DLD1 (cell line): ENCODE data around the gene AKIP1.
"Not testable (repeated sequence)": the region's sequence is repeated elsewhere in the genome, so short reads cannot be mapped to it uniquely, and the experiment has no call there.

Source experiments
- in situ Hi-C: cut with HindIII; loops from 2 replicates; pipeline ENCODE4 v1.10.0; 2017; ENCODE audit warnings: low sequenced_read_pairs

Gene AKIP1

DNA sequence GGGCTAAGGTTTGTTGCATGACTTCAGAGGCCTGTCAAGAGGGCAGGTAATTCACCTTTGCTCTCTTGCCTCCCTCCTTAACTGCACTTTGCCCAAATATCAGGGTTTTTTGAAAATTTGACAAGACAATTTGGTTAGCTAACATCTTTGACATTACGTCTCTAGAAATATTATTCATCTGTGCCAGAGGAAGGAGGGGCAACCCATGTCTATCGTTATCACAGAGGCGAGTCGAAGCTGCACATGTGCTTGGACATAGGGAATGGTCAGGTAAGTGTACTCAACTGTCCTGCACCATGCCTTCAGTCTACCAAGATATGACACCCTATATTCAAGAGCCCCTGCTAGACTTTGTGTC lies 3.7 kb downstream of the AKIP1 start:
- in situ Hi-C loops: no loop called here

DNA sequence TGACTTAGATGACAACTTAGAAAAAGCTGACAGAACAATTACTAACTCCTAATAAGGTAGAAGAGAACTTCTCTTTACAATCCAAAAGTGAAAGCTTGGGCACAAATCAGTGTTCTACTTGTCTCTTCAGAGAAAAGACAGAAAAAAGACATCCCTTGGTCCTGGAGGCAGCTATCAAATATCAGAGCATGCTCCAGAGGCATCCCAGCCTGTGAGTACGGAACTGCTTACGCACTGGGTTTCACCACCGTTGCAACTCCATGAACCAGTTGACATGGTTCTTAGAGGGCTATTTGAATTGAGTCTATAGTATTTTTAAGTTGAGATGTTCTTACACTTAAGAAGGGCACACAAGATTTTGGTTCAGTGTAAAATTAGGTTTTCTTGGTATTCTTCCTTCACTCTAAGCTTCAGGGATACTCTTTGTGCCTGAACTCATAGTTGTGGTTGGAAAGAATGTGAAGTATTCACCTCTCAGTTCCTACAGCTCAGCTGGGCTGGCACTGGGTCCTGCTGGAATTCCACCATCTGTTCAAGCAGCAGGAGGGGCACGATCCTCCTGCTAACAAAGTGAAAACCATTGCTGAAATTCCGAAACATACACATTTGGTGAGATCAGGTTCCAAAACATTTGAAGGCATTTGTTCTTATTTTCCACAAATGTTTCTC lies 6.3 kb downstream of the AKIP1 start:
- in situ Hi-C loops: no loop called here

DNA sequence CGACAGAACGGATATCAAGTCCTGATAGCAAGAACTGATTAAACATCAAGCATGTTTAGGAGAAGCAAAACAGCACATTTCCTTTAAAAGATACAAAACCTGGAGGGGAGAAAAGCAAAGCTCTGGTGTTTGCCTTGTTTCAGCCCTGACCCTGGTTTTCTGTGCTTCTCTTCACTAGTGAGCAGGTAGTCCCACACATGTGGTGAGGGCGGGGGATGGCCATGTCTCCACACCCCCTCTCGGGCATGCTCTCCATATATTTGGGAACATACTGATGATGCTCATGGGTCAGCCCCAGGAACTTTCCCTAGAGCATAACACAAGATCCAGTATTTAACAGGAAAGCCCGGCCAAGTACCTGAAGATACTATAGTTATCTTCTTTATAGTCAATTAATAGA lies 11.7 kb downstream of the AKIP1 start:
- in situ Hi-C loops: no loop called here

DNA sequence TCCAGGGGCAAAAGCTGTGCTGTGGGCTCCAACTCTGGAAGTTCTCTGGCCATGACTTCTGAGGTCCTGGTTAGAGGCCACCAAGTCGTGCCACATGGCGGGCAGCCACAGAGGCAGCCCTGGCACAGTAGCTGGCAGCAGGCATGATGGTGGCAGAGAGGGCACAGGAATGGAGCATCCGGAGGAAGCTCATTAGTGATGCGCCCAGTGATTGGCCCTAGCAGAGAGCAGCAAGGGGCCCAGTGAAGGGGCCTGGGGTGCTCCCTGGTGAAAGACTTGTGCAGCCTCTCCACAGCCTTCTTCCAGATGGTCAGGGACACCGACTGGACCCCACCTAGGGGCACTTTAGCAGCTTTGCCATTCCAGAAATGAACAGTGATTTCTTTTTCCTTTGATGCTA lies 14.7 kb downstream of the AKIP1 start:
- in situ Hi-C loops: no loop called here

DNA sequence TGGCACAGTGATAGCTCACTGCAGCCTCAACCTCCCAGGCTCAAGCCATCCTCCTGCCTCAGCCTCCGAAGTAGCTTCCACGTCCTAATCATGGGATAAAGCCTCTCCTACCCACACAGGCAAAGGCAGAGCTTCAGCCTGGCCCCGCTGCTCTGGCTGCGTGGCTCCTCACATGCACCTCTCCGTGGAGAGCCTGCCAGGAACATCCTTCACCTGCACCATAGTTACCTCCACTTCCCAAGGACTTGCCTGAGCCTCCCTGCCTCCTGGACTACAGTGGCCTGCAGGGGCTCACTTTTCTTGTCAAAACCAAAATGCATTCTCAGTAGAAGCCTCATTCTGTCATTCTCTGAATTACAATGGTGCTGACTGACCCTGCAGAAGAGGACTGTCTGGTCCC lies 15.2 kb downstream of the AKIP1 start:
- in situ Hi-C loops: no loop called here

DNA sequence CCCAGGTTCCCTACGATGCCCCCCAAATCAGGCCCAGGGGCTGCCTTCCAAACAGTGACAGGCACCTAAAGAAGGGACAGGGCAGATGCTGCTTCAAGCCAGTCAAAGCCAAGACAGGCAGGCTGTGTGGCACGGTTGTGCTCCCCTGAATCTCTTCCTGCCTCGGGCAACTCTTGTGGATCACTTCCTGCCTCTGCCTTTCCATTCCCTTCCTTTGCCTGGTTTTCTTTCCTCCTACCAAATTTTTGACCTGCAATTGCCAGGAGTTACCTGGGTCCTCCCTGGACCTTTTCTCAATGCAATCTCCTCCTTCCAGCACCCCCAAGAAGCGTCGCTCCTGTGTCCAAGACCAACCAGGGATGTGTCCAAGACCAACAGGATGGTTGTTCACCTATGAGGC lies 16.2 kb downstream of the AKIP1 start:
- in situ Hi-C loops: no loop called here

DNA sequence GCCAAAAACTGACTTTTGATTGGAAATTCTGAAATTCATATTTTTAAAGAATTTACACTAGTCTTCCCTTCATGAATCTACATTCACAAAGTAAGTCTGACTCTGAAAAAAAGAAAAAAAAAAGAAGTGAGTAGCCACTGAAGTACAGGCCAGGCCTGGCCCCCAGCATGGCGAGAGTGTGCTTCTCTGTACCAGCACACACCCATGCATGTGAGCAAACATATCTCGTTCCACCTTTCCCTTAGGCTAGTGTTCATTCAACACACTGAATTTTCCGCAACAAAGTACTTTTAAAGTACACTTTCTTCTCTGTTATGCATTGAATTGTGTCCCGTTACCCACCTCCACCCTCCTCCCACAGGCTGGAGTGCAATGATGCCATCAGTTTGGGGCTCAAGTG lies 17.2 kb downstream of the AKIP1 start:
- in situ Hi-C loops: no loop called here

DNA sequence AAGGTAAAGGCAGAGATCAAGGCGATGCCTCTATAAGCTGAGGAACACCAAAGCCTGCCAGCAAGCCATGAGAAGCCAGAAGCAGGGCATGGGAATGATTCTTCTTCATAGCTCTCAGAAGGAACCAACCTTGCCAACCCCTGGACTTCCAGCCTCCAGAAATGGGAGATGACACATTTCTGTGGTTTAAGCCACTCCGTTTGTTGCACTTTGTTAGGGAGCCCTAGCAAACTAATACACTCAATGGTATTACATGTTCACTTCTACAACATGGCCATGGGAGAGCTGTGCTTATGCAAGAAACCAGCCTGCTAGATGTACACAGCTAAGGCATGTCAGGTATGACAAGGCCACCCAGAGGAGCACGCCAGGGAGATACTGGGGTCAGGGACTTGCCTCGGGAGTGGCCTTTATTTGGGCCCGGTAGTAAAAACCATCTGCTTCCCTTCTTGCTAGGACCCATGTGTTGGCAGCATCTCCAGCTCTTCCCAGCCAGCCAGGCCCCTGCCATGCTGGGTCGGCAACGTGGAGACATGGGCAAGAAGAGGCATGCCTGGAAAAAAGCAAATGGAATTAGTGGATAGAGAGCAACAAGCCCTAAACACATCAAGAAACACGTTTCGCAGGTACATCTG lies 18.1 kb downstream of the AKIP1 start:
- in situ Hi-C loops: no loop called here

DNA sequence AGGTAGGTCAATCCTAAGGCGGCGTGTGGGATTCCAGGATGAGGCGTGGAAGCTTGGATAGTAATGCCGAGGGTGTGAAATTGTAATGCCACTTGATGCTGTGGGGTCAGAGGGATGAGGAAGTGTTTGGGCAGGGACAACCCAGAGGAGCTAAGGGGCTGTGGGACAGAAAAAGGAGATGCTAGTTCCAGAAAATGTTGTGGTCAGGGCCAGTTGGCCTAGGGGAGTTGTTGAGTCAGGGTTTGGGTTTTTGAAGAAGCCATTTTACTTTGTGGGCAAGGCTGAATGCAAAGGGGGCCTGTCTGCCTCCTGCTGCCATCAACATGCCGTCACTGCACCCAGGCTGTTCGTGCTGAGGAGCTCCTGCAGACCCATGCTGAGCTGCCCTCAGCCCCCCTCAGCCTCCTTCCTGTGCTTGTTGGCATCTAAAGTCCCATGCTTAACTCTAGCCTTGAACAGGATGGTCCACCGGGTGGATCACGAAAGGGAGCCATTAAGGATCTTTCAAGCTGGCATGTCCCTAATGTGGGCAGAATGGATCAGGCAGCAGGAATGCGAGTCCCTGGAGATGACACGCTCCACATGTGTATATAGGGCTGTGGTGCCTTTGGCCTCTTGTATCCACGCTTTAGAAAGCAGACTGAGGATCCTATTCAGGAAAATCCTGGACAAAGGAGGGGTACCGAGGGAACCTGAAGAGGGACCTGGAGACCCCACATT lies 19.6 kb downstream of the AKIP1 start:
- in situ Hi-C loops: no loop called here

DNA sequence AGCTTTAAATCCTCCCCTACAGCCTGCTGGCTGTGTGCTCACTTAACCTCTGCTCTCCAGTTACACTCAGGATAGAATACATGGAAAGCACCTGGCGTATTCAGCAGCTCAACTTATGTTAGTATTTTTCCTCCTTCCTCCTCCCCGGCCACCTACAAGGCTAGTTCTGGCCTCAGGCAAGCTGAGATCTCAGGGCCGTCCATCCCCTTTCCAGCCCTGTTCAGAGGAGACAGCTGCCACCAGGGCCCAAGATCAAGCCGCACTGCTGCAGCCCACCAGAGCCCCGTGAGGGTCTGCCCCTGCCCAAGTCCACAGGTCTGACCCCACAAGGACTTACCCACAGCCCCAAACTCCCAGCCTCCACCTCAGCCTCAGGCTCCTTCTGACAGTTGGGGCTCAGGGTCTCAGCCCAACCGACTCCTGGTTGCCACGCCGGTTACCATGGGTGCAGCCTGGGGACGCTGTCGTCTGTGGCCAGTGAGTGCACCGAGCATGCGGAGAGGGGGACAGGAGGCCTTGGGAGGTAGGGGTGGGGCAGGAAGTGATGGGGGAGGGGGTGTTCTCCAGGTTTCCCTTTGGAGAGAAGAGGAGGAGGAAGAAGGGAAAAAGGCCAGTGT lies 21.7 kb downstream of the AKIP1 start, which contains the start of gene C11orf16:
TSS of gene C11orf16 (minus strand) at position 384 of the 617 bp plus-strand sequence. CDS start 639 bp downstream, outside the sequence.
- in situ Hi-C loops: no loop called here

DNA sequence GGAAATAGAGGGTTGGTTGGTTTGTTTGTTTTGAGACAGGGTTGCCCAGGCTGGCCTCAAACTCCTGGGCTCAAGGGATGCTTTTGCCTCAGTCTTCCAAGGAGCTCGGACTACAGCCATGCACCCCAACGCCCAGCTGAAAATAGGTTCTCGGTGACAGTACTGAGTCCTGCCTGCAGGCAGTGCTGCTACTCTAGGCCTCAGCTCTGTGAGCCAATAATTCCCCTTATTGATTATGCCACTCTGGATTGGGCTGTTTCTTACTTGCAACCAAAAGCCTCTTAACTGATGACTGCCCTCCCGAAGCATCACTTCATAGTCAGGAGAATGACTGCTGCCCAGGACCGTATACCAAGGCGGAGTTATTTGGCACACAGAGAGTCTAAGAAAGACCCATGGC lies 22.9 kb downstream of the AKIP1 start:
- in situ Hi-C loops: no loop called here

DNA sequence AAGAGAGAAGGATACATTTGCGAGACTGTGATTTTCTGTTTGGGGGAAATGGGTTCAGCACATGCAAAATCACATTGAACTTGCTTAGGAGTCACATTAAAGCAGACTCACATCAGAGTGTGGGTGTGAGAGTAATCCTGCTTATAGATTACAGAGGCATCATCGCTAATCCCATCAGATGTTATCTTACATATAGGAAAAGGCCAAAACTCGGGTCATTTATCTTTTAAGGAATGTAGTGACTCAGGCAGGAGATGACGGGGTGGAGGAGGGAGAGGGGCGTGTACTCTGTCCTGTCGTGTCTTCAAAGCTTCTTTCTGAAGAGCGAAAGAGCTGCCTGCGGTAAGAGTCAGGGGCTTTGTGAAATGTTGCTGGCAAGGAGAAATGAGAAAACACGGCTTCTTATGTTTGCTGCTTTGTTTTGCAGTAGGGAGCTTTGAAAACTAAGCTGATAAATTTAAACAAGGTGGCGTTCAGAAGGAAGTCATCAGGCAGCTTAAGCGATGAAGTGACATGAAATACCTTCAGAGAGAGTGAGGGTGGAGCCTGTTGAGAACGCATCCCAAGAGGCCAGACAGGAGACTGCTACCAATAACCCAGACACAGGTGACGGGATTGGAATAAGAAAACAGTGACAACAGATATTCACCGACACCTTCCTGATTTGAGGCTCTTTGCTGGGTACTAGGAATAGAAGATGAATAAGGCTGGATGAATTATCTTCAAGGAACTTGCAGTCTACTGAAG lies 23.9 kb downstream of the AKIP1 start:
- in situ Hi-C loops: no loop called here

DNA sequence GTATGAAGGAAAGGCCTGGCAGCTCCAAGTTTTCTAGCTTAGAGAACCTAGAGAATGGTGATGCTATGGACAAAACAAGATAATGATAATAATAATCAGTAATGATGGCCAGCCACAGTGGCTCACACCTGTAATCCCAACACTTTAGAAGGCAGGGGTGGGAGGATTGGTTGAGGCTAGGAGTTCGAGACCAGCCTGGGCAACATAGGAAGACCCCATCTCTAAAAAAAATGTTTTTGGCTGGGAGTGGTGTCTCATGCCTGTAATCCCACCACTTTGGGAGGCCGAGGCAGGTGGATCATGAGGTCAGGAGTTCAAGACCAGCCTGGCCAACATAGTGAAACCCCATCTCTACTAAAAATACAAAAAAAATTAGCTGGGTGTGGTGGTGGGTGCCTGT lies 24.8 kb downstream of the AKIP1 start:
- in situ Hi-C loops: not testable (repeated sequence)

DNA sequence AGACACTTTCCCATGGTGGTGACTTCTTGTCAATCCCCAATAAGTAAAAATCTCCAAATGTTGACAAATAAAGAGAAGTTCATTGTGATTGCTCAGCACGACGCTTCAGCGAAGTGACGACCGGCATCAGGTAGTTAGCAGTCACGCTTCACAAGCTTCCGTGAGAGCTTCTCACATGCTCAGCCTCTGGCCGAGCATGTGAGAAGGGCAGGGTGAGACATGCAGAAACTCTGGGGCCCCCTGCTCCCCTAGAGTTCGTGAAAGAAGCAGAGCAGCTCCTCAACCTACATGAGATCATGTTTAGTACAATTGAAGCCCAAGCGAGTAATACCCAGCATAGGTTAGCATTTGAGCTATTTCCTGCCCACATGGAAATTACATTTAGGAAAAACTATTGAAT lies 26.2 kb downstream of the AKIP1 start:
- in situ Hi-C loops: no loop called here

DNA sequence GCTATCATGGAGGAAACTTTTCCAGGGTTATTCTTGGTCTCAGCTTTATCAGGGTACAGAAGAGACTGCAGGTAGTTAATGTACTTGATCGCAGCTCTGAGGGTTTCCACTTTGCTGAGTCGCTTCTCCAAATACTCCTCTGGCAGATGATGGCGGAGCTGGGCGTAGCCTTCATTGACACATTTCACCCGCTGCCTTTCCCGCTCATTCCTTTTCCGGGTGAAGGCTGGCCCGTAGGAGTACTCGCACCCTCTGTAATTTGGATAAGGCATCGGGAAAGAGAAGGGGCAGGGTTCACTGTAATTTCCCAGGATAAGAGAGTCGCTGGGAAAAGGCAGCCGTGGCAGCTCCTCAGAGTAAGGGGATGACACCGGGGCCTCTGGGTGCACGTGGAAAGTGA lies 26.7 kb downstream of the AKIP1 start:
- in situ Hi-C loops: no loop called here

DNA sequence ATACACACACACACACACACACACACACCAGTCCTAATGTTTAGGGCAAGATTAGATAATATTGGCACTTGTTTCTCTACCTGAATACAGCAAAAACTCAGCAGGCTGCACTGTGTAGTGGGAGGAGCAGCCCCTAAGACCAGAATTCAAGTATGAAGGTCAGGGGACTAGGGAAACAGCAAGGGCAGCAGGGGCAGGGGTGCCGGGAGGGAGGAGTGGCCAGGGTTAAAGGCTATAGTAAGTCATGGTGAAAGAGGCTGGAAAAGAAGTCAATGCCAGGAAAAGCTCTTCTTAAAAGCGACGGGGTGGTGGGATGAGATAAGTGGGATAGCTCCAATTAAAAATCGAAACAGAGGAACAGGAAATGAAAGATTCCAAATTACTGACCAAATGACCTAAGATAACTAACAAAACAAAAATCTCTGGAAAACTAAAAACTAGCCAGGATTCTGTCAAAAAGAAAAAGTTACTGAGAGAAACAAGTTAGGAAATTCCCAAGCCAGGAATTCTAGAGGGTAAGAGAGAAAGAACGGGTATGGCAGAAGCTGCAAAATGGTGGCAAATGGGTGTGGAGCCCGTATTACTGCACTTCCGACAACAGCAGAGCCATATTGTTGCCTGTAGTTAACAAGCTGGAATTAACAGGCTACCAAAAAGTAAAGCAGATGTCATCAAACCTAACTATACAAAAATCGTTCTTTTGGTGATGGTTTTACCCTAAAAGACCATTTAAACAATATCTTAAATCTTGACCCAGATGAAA lies 30.5 kb downstream of the AKIP1 start:
- in situ Hi-C loops: no loop called here

DNA sequence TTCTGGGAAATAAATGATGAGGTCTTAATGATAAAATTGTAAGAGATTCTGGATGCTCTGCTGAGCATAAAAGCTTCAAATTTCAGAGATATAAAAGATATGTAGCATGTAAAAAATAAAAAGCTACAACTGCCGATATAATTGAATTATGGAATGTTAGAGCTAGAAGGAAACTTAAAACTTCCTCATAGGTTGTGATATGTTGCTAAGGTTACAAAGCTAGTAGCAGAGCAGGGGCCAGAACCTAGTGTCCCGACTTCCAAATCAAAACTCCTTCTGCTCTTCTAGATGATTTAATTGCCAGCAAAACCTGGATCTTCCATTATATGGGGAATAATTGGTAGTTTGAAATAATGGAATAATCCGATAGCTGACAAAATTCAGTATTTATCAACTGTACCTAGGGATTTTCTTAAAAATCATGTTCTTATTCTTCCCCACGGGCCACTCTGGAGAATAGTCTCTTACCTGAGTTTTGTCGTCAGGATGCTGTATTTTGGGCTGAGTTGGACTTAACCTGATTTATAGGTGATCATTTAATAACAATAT lies 31.6 kb downstream of the AKIP1 start, which contains the start of gene ASCL3:
TSS of gene ASCL3 (minus strand) at position 499 of the 549 bp plus-strand sequence. CDS start 4,855 bp downstream, outside the sequence.
- in situ Hi-C loops: no loop called here

DNA sequence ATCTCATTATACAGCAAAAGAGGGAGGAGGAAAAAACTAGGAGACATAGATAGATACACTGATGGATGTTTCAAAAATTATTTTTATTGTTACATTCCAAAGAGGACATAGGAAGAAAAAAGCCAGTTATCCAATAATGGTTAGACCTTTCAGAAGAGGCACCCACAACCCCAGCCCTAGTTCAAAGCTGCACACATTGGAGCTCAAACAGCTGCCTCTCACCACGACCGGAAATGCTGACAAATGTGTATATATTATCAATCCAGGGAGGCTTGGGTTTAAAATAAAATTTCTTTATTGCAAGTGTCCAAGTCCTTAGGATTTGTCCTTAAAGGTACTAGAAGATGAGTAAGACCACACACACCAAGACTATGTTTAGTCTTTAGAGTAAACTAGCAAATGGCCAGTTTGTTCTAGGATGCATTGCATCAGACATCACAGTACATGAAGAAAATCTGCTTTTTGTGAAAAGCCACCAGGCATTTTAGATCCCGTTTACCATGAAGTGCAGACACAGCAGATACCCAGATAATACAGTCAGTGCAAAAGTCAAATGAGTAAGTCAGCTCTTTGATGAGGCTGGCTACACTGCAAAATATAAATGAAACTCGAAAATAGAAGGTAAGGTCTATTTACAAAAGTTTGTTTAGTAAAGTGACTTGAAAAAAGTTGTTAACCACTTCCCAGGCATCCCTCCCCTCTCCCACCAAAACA lies 36.4 kb downstream of the AKIP1 start:
- in situ Hi-C loops: no loop called here

DNA sequence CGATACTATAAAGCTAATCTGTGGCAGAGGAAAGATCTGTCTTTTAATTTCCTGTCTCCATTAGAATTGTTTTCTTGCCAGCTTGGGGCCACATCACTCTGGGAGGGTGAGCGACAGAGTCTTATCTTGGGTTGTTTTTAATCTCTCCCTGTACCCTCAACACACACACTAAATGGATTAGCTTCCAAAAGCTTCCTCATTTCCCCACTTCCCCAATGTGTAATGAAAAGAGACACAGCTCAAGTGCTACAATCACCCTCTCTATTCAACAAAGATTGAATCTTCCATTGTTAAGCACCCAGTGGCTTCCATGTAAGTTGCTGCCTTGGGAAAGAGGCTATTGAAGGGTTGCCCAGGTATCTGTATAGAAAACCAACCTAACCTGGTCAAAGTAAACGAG lies 37.9 kb downstream of the AKIP1 start:
- in situ Hi-C loops: no loop called here
